Myometrial cell (primary cell): Measurements from ENCODE around the gene TMOD1. TPM values are rescaled to one million over a fixed set of nuclear protein-coding genes. Genes with fewer than 3 reads are reported as not detected.

Source experiments
- total RNA-seq: library from RNA; depleted of rRNA; stranded (reverse); fragments of >200 nt; gene quantifications from 2 replicates; pipeline ENCODE4 v1.2.3, GENCODE V29; 2015

The TMOD1 gene
- 1.7 TPM in 1 of 2 replicates, not detected in the other for total RNA-seq

DNA sequence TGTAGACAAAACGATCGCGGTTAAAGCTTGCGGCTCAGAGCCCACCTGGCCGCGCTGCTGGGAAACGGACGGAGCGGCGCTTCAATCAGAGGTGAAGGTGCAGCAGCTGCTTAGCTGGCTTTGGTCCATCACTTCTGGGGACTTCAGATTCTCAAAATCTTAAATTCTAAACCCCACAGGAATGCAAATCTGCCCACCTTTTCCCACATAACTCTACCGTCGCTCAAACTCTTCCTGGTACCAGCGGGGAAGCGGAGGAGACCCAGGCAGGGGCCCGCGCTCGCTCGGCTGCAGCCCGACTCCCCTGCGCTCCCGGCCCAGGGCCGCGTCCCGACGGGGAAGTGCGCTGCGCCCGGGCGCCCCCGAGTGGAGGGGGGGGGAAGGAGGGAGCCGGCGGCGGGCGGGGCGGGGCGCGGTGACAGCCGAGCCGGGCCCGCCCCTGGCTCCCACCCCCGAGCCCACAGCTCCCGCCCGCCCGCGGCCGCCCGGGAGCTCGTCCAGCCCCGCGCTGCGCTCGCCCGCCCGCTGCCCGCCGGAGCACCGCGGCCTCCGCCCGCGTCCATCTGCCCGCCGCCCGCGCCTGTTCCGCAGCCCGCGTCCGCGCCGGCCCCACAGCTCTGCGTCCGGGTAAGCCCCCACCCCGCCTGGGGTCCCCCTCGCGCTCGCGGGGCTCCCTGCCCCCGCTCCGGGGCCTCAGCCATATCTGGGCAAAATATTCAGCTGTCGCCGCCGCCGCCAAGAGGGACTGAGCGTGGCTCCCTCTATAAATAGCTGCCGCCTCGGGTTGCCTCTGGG lies at the start of gene TMOD1:
TMOD1 (plus strand) TSS at position 490 of the 795 bp plus-strand sequence. CDS start 22,523 bp downstream, outside the sequence.

DNA sequence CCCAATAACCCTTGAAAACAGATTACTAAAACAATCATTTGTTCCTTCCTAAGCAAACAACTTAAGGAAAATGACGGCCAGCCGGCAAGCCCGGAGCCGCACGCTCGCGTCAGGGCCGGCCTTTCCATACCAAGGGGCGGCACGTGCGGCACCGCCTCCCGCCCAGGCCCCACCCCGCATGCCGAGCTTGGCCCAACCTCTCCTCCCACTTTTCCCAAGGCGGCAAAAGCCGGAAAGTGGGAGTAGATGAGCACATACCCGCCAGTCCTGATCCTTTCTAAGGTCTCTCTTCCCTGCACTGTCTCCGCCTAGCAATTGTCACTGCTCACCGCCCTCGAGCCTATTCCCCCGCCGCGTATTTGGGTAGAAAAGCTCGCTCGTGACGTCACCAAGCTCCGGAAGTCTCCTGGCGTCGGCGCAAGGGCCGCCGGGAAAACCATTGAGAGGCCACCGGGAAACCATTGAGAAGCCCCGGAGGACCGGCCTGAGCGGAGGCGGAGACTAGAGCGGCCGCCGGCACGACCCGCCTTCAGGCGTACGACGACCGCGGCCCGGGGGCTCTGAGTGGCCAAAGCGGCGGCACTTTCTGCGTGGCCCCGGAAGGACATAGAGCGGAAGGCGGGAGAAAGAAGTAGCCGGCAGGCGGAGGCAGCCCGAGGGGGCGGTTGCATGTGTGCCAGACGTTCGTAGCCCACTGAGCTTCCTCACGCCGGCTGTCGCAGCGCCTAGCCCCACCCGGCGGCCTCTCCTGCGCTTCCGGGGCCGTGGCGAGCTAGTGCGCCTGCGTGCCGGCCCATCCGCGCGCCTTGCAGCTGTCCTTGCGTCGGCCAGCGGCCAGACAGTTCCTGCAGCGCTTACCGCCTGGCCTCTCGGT lies 131.8 kb downstream of the TMOD1 start, which contains the start of the genes NCBP1 and TSTD2:
NCBP1 (plus strand) TSS at position 837 of the 874 bp plus-strand sequence. CDS start 61 bp downstream, outside the sequence.
TSTD2 (minus strand) TSS at position 384 of the 874 bp plus-strand sequence. CDS start 5,806 bp downstream, outside the sequence.

Other genes starting within 250 kb of the TMOD1 start
- gene CCDC180, start 194.0 kb upstream of the TMOD1 start, total RNA-seq, result 0.29 and 0.35 TPM in 2 replicates
- gene TDRD7, start 89.6 kb upstream of the TMOD1 start, total RNA-seq, result 4.9 and 9.7 TPM in 2 replicates
- 7.2 and 9.4 TPM in 2 replicates for gene TSTD2, start 131.7 kb downstream of the TMOD1 start, total RNA-seq
- 28.0 and 35.3 TPM in 2 replicates for gene NCBP1, start 132.2 kb downstream of the TMOD1 start, total RNA-seq
- 5.2 and 5.8 TPM in 2 replicates for gene XPA, start 195.7 kb downstream of the TMOD1 start, total RNA-seq